GM21619 (cell line): ENCODE measurements around the gene KCNE2.
"Not testable (repeated sequence)": the region's sequence is repeated elsewhere in the genome, so short reads cannot be mapped to it uniquely, and the experiment has no call there.

Experiments used
- ATAC-seq: cut with Tn5 transposase; IDR thresholded peaks from one replicate; pipeline ENCODE4 v1.9.1; 2021; ENCODE audit not compliant: unreplicated experiment

The KCNE2 gene

DNA sequence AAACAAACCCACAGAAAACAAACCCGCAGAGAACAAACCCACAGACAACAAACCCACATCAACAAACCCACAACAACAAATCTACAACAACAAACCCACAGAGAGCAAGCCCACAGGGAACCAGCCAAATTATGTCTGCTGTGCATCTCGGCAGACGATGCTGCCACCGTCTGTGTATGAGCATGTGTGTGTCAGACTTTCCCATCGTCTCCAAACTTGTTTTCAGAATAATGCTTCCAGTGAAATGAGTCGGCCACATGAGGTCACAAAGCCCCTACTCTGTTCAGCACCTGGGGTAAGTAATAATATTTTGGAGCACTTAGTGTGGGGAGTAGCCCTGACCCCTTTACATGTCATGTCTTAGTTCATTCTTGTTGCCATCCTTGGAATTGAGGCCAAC is 42.3 kb downstream of the KCNE2 start:
- ATAC-seq, result not testable (repeated sequence)

DNA sequence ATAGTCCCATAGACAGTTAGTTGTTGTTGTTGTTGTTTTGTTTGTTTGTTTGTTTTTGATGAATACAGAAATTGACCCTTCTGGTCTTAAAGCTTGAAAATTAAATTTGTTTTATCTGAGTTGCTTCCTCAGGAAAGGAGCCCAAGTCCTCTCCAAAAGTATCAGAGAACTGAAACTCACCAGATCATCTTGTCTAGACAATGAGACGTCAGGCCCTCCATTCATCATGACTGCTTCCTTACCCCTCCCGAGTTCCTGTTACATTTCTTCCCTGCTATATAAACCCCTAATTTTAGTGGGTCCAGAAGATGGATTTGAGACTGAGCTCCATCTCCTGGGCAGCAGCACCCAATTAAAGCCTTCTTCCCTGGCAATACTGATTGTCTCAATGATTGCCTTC is 42.9 kb downstream of the KCNE2 start:
- not testable (repeated sequence) for ATAC-seq

DNA sequence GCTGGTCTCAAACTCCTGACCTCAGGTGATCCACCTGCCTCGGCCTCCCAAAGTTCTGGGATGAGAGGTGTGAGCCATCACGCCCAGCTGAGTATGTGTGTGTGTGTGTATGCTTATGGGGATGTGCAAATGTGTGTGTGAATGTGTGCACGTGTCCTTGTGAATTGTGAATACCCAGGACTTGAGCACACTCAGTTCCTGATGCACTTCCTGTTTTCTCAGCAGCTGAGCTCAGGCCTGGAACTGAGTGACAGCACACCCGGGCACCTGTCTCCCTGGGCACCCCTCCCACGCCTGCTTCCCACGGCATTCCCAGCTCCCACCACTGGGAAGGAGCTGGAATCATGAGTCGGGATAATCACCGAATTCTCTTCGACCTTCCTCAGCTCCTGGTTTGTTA is 43.5 kb downstream of the KCNE2 start:
- ATAC-seq, result not testable (repeated sequence)

DNA sequence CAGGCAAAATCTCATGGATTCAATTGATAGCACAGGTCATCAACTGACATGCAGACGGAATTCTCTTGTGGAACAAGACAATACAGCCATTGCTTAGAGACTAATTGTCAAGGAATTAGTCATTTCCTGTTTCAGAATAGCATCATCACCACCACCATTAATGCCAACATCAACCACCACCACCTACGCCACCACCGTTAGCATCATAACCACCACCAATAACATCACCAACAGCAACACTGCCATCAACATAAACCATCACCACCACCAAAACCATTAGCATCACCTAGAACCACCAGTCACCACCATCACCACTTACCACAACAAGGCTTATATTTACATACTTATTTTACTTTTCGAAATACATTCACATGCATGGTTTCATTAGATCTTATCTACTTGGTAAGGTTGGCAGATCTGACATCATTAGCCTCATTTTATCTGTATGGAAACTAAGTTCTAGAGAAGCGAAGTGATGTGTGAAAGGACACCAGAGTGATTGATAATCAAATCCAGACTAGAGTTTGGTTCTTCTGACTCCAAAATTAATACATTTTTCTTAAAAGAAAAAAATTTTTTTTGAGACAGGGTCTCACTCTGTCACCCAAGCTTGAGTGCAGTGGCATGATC is 53.8 kb downstream of the KCNE2 start:
- not testable (repeated sequence) for ATAC-seq
